CD4-positive, alpha-beta memory T cell (primary cell): Measurements from ENCODE around the gene CMIP. TPM values are rescaled to one million over a fixed set of nuclear protein-coding genes. Genes with fewer than 3 reads are reported as not detected.
"Not testable (repeated sequence)": the region's sequence is repeated elsewhere in the genome, so short reads cannot be mapped to it uniquely, and the experiment has no call there.

Source experiments
- CTCF ChIA-PET: fragments of 350-600 bp; sonication (Branson Sonifier 250); formaldehyde crosslinking; loops from one replicate; lab custom pipeline; 2021; ENCODE audit warnings: inconsistent platforms; ENCODE audit not compliant: partially characterized antibody; lab: Charles Lee
- POLR2A ChIA-PET: fragments of 350-600 bp; sonication (Branson Sonifier 250); formaldehyde crosslinking; loops from one replicate; lab custom pipeline; 2021; ENCODE audit not compliant: partially characterized antibody; lab: Charles Lee
- DNase-seq, 5 donors: peaks; one replicate each; pipeline versions ENCODE4 v3.0.0 to v3.0.0-alpha.2; 2020 to 2022; ENCODE audit warnings: mixed read lengths in 1 of 5
- H3K27ac ChIP-seq: one replicate; pipeline ENCODE4 v1.7.0; 2013; ENCODE audit warnings: low read depth, low read length
- H3K27me3 ChIP-seq: 2 replicates; pipeline ENCODE4 v1.7.0; 2013; ENCODE audit warnings: mild to moderate bottlenecking, low read length, moderate library complexity; ENCODE audit not compliant: insufficient read depth
- H3K36me3 ChIP-seq: 2 replicates; pipeline ENCODE4 v1.7.0; 2013; ENCODE audit warnings: mild to moderate bottlenecking, low read length, moderate library complexity; ENCODE audit not compliant: insufficient read depth
- H3K4me1 ChIP-seq: 2 replicates; pipeline ENCODE4 v1.7.0; 2013; ENCODE audit warnings: mild to moderate bottlenecking, low read length, moderate library complexity; ENCODE audit not compliant: insufficient read depth
- H3K4me3 ChIP-seq, 2 donors: one replicate each; pipeline ENCODE4 v1.7.0; 2013; ENCODE audit warnings: low read length in 2 of 2, mild to moderate bottlenecking in 1 of 2
- H3K9me3 ChIP-seq, 2 donors: one replicate each; pipeline ENCODE4 v1.7.0; 2013; ENCODE audit warnings: low read length in 2 of 2, control low read depth in 1 of 2; ENCODE audit not compliant: control insufficient read depth in 1 of 2
- H3K27ac Mint-ChIP-seq, 7 donors: one replicate each; pipeline ENCODE4 v1.8.0; 2020 to 2021; ENCODE audit warnings: mixed read lengths in 7 of 7, mild to moderate bottlenecking in 6 of 7, inconsistent platforms in 3 of 7, moderate library complexity in 3 of 7
- H3K27me3 Mint-ChIP-seq, 2 donors: one replicate each; pipeline ENCODE4 v1.8.0; 2020 to 2021; ENCODE audit warnings: mixed read lengths in 2 of 2
- H3K36me3 Mint-ChIP-seq, 2 donors: one replicate each; pipeline ENCODE4 v1.8.0; 2020 to 2021; ENCODE audit warnings: mixed read lengths in 2 of 2, inconsistent platforms in 1 of 2, mild to moderate bottlenecking in 1 of 2
- H3K4me1 Mint-ChIP-seq, 4 donors: one replicate each; pipeline ENCODE4 v1.8.0; 2020 to 2021; ENCODE audit warnings: mixed read lengths in 4 of 4, mild to moderate bottlenecking in 1 of 4
- H3K4me3 Mint-ChIP-seq, 8 donors: one replicate each; pipeline ENCODE4 v1.8.0; 2020 to 2021; ENCODE audit warnings: mixed read lengths in 8 of 8, mild to moderate bottlenecking in 7 of 8, moderate library complexity in 6 of 8, inconsistent platforms in 3 of 8
- H3K9me3 Mint-ChIP-seq, 8 donors: one replicate each; pipeline ENCODE4 v1.8.0; 2020 to 2021; ENCODE audit warnings: mixed read lengths in 8 of 8, mild to moderate bottlenecking in 5 of 8, inconsistent platforms in 3 of 8, moderate library complexity in 1 of 8
- intact Hi-C: fragments of 100-400 bp; cut with micrococcal nuclease; formaldehyde crosslinking; loops from one replicate; pipeline ENCODE4 v1.15.1; 2023
- polyA plus RNA-seq, 2 donors: library from polyadenylated mRNA; unstranded; fragments of 300-500 nt; fragmentation: Illumina TruSeq; gene quantifications; one replicate each; pipeline ENCODE4 v1.2.3, GENCODE V29; 2021
- total RNA-seq, 2 experiments: library from RNA; stranded (reverse); gene quantifications; one replicate each; pipeline ENCODE4 v1.2.3, GENCODE V29; 2021

The CMIP gene
- total and polyA plus RNA-seq, 4 experiments from 2014 or later: 0.84 to 36.4 (median 33.2) TPM; not detected in 1

DNA sequence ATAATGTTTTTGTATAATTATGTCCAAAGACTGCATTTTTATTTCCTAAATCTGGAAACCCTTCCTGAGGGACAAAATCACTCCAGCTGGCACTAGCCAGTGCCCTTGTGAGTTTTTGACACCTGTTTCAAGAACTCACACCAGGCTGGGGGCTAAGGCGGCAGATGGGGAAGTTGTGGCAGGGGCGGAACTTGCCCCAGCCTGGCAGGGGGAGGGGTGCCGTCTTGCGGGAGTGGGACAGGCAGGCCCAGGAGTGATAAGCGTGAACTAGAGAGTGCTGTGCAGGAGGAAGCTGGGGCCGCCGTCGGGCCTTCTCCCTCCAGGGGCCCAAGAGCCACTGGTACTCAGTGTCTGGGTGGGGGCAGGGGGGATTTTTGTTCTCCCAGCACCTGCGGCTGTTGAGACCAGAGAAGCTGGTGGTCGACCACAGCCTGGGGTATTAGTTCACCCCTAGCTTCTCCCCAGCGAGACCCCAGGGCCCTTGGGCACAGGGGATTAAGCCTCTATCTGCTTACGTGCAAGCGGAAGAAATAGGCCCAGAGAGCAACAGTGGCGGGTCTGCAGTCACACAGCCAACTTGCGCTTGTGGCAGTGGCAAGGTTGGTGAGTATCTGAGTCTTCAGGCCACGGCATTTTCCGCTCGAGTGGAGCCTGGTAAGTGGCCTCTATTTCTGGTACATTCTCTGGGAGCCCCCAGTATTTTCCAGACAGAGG, 294.3 kb downstream of the CMIP start:
- Histone ChIP-seq H3K4me3 (no peak overlapping the region), H3K27me3 (no peaks in the 10 kb centered on the region), H3K9me3 (no peaks in the 10 kb centered on the region), H3K27ac (no peak overlapping the region), H3K4me1 (peaks cover 4% of the 10 kb centered on the region), H3K36me3 (no peaks in the 10 kb centered on the region)
- H3K4me1 Mint-ChIP-seq: peaks cover 0 to 12% (median 7%) of the 10 kb centered on the region in 4 donors
- H3K27ac Mint-ChIP-seq: no peak overlapping the region
- no peaks in the 10 kb centered on the region for H3K27me3 Mint-ChIP-seq
- no peak for DNase-seq
- H3K36me3 Mint-ChIP-seq: no peaks in the 10 kb centered on the region
- H3K9me3 Mint-ChIP-seq: no peaks in the 10 kb centered on the region
- no peak overlapping the region for H3K4me3 Mint-ChIP-seq
- POLR2A ChIA-PET: no interaction called here
- intact Hi-C loops: loop anchor here (1.0 to 2.0 kb wide), 3 partner anchors 16 to 336 kb away; no protein-coding TSS in a partner anchor
- CTCF ChIA-PET: interaction anchor here (0.6 to 6.2 kb wide), 10 partner anchors 9 to 584 kb away, joined by 3 to 54 read pairs (median 10); no protein-coding TSS in a partner anchor

- H3K36me3 Mint-ChIP-seq: no peaks in the 10 kb centered on the region
- intact Hi-C loops: loop anchor here (2.0 kb wide), 1 partner anchor 17 kb away; no protein-coding TSS in a partner anchor
- no peak for DNase-seq
- ChIA-PET POLR2A (no interaction called here), CTCF (interaction anchor here (0.6 to 6.2 kb wide), 10 partner anchors 10 to 585 kb away, joined by 3 to 41 read pairs (median 8); no protein-coding TSS in a partner anchor)
- Histone ChIP-seq H3K4me3 (no peak overlapping the region), H3K27me3 (no peaks in the 10 kb centered on the region), H3K36me3 (no peaks in the 10 kb centered on the region), H3K9me3 (no peaks in the 10 kb centered on the region), H3K27ac (no peak overlapping the region), H3K4me1 (peaks cover 4% of the 10 kb centered on the region)
- H3K9me3 Mint-ChIP-seq: no peaks in the 10 kb centered on the region
- H3K4me1 Mint-ChIP-seq: peaks cover 0 to 12% (median 7%) of the 10 kb centered on the region in 4 donors
- H3K4me3 Mint-ChIP-seq: no peak overlapping the region
- H3K27ac Mint-ChIP-seq: no peak overlapping the region
- no peaks in the 10 kb centered on the region for H3K27me3 Mint-ChIP-seq
These were observed 294.9 kb downstream of the CMIP start for GRCh38 chr16:81739503-81739902.

GRCh38 chr16:81740169-81740568, 295.6 kb downstream of the CMIP start:
- H3K27me3 Mint-ChIP-seq: no peaks in the 10 kb centered on the region
- no peak for DNase-seq
- Histone ChIP-seq H3K4me1 (peaks cover 4% of the 10 kb centered on the region), H3K4me3 (no peak overlapping the region), H3K27ac (no peak overlapping the region), H3K27me3 (no peaks in the 10 kb centered on the region), H3K36me3 (no peaks in the 10 kb centered on the region), H3K9me3 (no peaks in the 10 kb centered on the region)
- H3K36me3 Mint-ChIP-seq: no peaks in the 10 kb centered on the region
- ChIA-PET POLR2A (no interaction called here), CTCF (interaction anchor here (0.6 to 6.2 kb wide), 8 partner anchors 10 to 535 kb away, joined by 3 to 41 read pairs (median 6); no protein-coding TSS in a partner anchor)
- H3K9me3 Mint-ChIP-seq: no peaks in the 10 kb centered on the region
- intact Hi-C loops: no loop called here
- no peak overlapping the region for H3K27ac Mint-ChIP-seq
- peaks cover 0 to 12% (median 7%) of the 10 kb centered on the region in 4 donors for H3K4me1 Mint-ChIP-seq
- H3K4me3 Mint-ChIP-seq: no peak overlapping the region

DNA sequence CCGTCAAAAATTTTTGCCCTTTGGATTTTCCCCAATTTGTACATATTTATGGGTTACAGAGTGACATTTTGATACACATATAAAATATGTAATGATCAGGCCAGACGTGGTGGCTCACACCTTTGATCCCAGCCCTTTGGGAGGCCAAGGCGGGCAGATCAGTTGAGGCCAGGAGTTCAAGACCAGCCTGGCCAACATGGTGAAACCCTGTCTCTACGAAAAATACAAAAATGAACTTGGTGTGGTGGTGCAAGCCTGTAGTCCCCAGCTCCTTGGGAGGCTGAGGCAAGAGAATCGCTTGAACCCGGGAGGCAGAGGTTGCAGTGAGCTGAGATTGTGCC, 296.8 kb downstream of the CMIP start:
- H3K4me3 ChIP-seq, POLR2A ChIA-PET, intact Hi-C loops, H3K36me3 ChIP-seq, DNase-seq, H3K4me3 Mint-ChIP-seq, H3K27ac Mint-ChIP-seq, H3K9me3 Mint-ChIP-seq, H3K27me3 ChIP-seq, H3K27me3 Mint-ChIP-seq, H3K9me3 ChIP-seq, H3K27ac ChIP-seq, H3K36me3 Mint-ChIP-seq: not testable (repeated sequence)
- H3K4me1 Mint-ChIP-seq: peaks cover 3 to 21% (median 15%) of the 10 kb centered on the region in 4 donors
- H3K4me1 ChIP-seq: peaks cover 14% of the 10 kb centered on the region
- CTCF ChIA-PET: interaction anchor here (0.8 to 1.5 kb wide), 3 partner anchors 119 to 817 kb away, joined by 3 to 5 read pairs (median 3); no protein-coding TSS in a partner anchor

DNA sequence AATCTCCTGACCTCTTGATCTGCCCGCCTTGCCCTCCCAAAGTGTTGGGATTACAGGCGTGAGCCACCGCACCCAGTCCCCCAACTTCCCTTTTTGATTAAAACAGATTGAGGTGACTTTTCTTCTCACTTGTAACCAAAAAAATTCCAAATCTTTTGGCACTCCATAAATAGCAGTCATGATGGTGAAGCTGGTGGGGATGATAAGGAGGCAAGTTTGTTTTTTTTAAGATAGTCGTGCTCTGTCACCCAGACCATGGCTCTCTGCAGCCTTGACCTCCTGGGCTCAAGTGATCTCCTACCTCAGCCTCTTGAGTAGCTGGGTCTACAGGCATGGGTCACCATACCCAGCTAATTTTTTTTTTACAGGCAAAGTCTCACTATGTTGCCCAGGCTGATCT, 299.8 kb downstream of the CMIP start:
- Histone ChIP-seq H3K4me1 (peaks cover 12% of the 10 kb centered on the region), H3K36me3 (no peaks in the 10 kb centered on the region), H3K4me3 (no peak overlapping the region), H3K27me3 (no peaks in the 10 kb centered on the region), H3K27ac (no peak overlapping the region), H3K9me3 (no peaks in the 10 kb centered on the region)
- DNase-seq: no peak
- peaks cover 1 to 2% of the 10 kb centered on the region in 2 donors for H3K27me3 Mint-ChIP-seq
- peaks cover 4 to 18% (median 9%) of the 10 kb centered on the region in 4 donors for H3K4me1 Mint-ChIP-seq
- intact Hi-C loops: no loop called here
- ChIA-PET POLR2A (interaction anchor here (1.7 kb wide), 1 partner anchor 430 kb away, joined by 7 read pairs; the partner anchor contains the start of gene GAN), CTCF (interaction anchor here (2.0 kb wide), 1 partner anchor 14 kb away, joined by 9 read pairs; no protein-coding TSS in a partner anchor)
- peak overlapping the region in 1 of 8 donors; percentile 65 for H3K4me3 Mint-ChIP-seq
- H3K27ac Mint-ChIP-seq: peak overlapping the region in 1 of 7 donors; percentile 11
- no peaks in the 10 kb centered on the region for H3K36me3 Mint-ChIP-seq
- no peaks in the 10 kb centered on the region for H3K9me3 Mint-ChIP-seq

- intact Hi-C loops: loop anchor here (5.0 kb wide), 1 partner anchor 668 kb away; the partner anchor contains the start of gene C16orf46
These were observed 300.3 kb downstream of the CMIP start for GRCh38 chr16:81744911-81745310.

More at GRCh38 chr16:81744911-81745310, 300.3 kb downstream of the CMIP start:
- no peaks in the 10 kb centered on the region for H3K27me3 ChIP-seq
- H3K4me3 Mint-ChIP-seq: peak overlapping the region in 2 of 8 donors; percentile 46 to 65
- peak overlapping the region in 1 of 7 donors; percentile 11 for H3K27ac Mint-ChIP-seq
- H3K9me3 Mint-ChIP-seq: no peaks in the 10 kb centered on the region
- H3K27ac ChIP-seq: no peak overlapping the region
- ChIA-PET POLR2A (interaction anchor here (0.8 to 1.7 kb wide), 2 partner anchors 431 to 738 kb away, joined by 5 to 7 read pairs; partner anchors contain the start of genes CENPN, CMC2 and GAN), CTCF (interaction anchor here (0.8 to 2.0 kb wide), 3 partner anchors 14 to 484 kb away, joined by 3 to 9 read pairs (median 3); no protein-coding TSS in a partner anchor)
- H3K36me3 ChIP-seq: no peaks in the 10 kb centered on the region
- H3K27me3 Mint-ChIP-seq: peaks cover 1 to 2% of the 10 kb centered on the region in 2 donors
- no peaks in the 10 kb centered on the region for H3K9me3 ChIP-seq
- no peak overlapping the region for H3K4me3 ChIP-seq
- H3K4me1 Mint-ChIP-seq: peaks cover 4 to 18% (median 9%) of the 10 kb centered on the region in 4 donors
- H3K4me1 ChIP-seq: peaks cover 12% of the 10 kb centered on the region
- H3K36me3 Mint-ChIP-seq: no peaks in the 10 kb centered on the region
- no peak for DNase-seq
